GM18517 (cell line): Measurements from ENCODE around the gene IL17RE.

Experiments used
- ATAC-seq: cut with Tn5 transposase; IDR thresholded peaks from one replicate; pipeline ENCODE4 v1.9.1; 2021; ENCODE audit warnings: mild to moderate bottlenecking, moderate library complexity; ENCODE audit not compliant: unreplicated experiment

The IL17RE gene

GRCh38 chr3:9903238-9903624 lies 583 bp downstream of the IL17RE start:
- ATAC-seq: no peak

GRCh38 chr3:9903904-9904303 lies 1.3 kb downstream of the IL17RE start:
- no peak for ATAC-seq

GRCh38 chr3:9906480-9906879 lies 3.8 kb downstream of the IL17RE start:
- no peak for ATAC-seq

- no peak for ATAC-seq
These were observed 5.6 kb downstream of the IL17RE start for GRCh38 chr3:9908286-9908685.

GRCh38 chr3:9909221-9910013 lies 6.8 kb downstream of the IL17RE start:
- ATAC-seq: no peak

GRCh38 chr3:9911863-9912262 lies 9.2 kb downstream of the IL17RE start:
- no peak for ATAC-seq

- ATAC-seq: no peak
These were observed 9.8 kb downstream of the IL17RE start for GRCh38 chr3:9912294-9912935.

GRCh38 chr3:9913601-9914000 lies 11.0 kb downstream of the IL17RE start:
- ATAC-seq: no peak

- no peak for ATAC-seq
These were observed 11.4 kb downstream of the IL17RE start for GRCh38 chr3:9914011-9914410.

GRCh38 chr3:9914559-9915253 lies 12.1 kb downstream of the IL17RE start:
- no peak for ATAC-seq

GRCh38 chr3:9915254-9916141 lies 12.8 kb downstream of the IL17RE start:
- ATAC-seq: no peak

GRCh38 chr3:9916346-9916733 lies 13.7 kb downstream of the IL17RE start:
- ATAC-seq: no peak

GRCh38 chr3:9916734-9917680 lies 14.4 kb downstream of the IL17RE start, which contains the start of gene IL17RC:
TSS of gene IL17RC (plus strand) at chr3:9917098. CDS start at chr3:9917316, 218 bp downstream.
- ATAC-seq: no peak

- no peak for ATAC-seq
These were observed 15.2 kb downstream of the IL17RE start for GRCh38 chr3:9917820-9918219.

- no peak for ATAC-seq
These were observed 15.8 kb downstream of the IL17RE start for GRCh38 chr3:9918261-9919038.

GRCh38 chr3:9928158-9928557 lies 25.5 kb downstream of the IL17RE start:
- no peak for ATAC-seq

GRCh38 chr3:9930804-9931418 lies 28.3 kb downstream of the IL17RE start:
- no peak for ATAC-seq

GRCh38 chr3:9932535-9932842 lies 29.8 kb downstream of the IL17RE start:
- no peak for ATAC-seq
